ENCODE results near the gene HOXC13.

The HOXC13 gene

GRCh38 chr12:53939141-53940108 is 794 bp downstream of the HOXC13 start:
- no peaks in the 10 kb centered on the region for H3K9me3 ChIP-seq (ENCODE audit: control insufficient read depth, insufficient read depth, low read depth, low read length)
- CTCF ChIA-PET, result interaction anchor here (0.6 to 2.2 kb wide), 11 partner anchors 46 to 1225 kb away, joined by 3 to 7 read pairs (median 4); partner anchors contain the start of gene HOXC10
- peak overlapping the region; percentile 94 for H3K27ac ChIP-seq (ENCODE audit: extremely low read depth, low read depth, low read length)
- TF ChIP-seq ZIC2 (tag by site-specific recombination; IDR thresholded peaks at IDR 0.05) (peak; percentile 60), SP2 (tag by site-specific recombination; IDR thresholded peaks at IDR 0.05) (peak; percentile 54), GLIS1 (tag by site-specific recombination; IDR thresholded peaks at IDR 0.05) (peak; percentile 35), ZBTB20 (tag by site-specific recombination; IDR thresholded peaks at IDR 0.05) (peak; percentile 74; the same call in 1 of the 2 replicates), ZBTB8A (tag by site-specific recombination; IDR thresholded peaks at IDR 0.05) (peak; percentile 95), ZNF423 (tag by site-specific recombination; IDR thresholded peaks at IDR 0.05) (0 out of 2 replicates have a peak, but pooled peaks have one; percentile 31), ZSCAN5A (tag by site-specific recombination; IDR thresholded peaks at IDR 0.05) (0 out of 2 replicates have a peak, but pooled peaks have one; percentile 53), KLF10 (tag by site-specific recombination; IDR thresholded peaks at IDR 0.05) (peak; percentile 28; the same call in 1 of the 2 replicates), ZEB2 (tag by site-specific recombination; IDR thresholded peaks at IDR 0.05) (no peak; the same call in 1 of the 2 replicates), ZNF223 (tag by site-specific recombination; IDR thresholded peaks at IDR 0.05) (0 out of 2 replicates have a peak, but pooled peaks have one; percentile 50), ZBTB26 (tag by site-specific recombination; optimal IDR thresholded peaks at IDR 0.05) (peak; percentile 59), GLIS2 (tag by site-specific recombination; IDR thresholded peaks at IDR 0.05) (peak; percentile 58), CTCF (tag by site-specific recombination; IDR thresholded peaks at IDR 0.05) (peak; percentile 62; the same call in 1 of the 2 replicates), REPIN1 (tag by site-specific recombination; IDR thresholded peaks at IDR 0.05; ENCODE audit: low read depth) (no peak), ZBTB11 (tag by site-specific recombination; conservative IDR thresholded peaks at IDR 0.05; ENCODE audit: low read depth) (0 out of 2 replicates have a peak, but pooled peaks have one; percentile 5), ZNF335 (tag by site-specific recombination; conservative IDR thresholded peaks at IDR 0.05) (peak; percentile 94), ZNF324 (tag by site-specific recombination; IDR thresholded peaks at IDR 0.05) (no peak), ZNF221 (tag by site-specific recombination; IDR thresholded peaks at IDR 0.05; ENCODE audit: borderline replicate concordance) (no peak), ZNF660 (tag by site-specific recombination; IDR thresholded peaks at IDR 0.05) (0 out of 2 replicates have a peak, but pooled peaks have one; percentile 40), ZNF449 (tag by site-specific recombination; IDR thresholded peaks at IDR 0.05) (peak; percentile 80), ZNF777 (tag by site-specific recombination; IDR thresholded peaks at IDR 0.05; ENCODE audit: borderline replicate concordance) (peak; percentile 97), ZBTB6 (tag by site-specific recombination; IDR thresholded peaks at IDR 0.05) (0 out of 2 replicates have a peak, but pooled peaks have one; percentile 11), OSR2 (tag by site-specific recombination; IDR thresholded peaks at IDR 0.05) (peak; percentile 33; the same call in 1 of the 2 replicates)

More at GRCh38 chr12:53939141-53940108, 794 bp downstream of the HOXC13 start:
- Histone ChIP-seq H3K4me1 (ENCODE audit: control insufficient read depth, insufficient read depth, low read length) (peaks cover 6% of the 10 kb centered on the region; the same call in 1 of the 2 replicates), H3K4me3 (ENCODE audit: low read depth, low read length) (peak overlapping the region; percentile 63), H3K36me3 (ENCODE audit: control insufficient read depth in 2 of 2, insufficient read depth in 1 of 2, low read length in 2 of 2) (peaks cover 0 to 4% of the 10 kb centered on the region in 2 experiments; a peak in 1 of 3 replicates)
- POLR2A ChIA-PET, result interaction anchor here (0.7 to 2.0 kb wide), 10 partner anchors 14 to 559 kb away, joined by 3 to 8 read pairs (median 4); partner anchors contain the start of genes HOXC5, HOXC9, SMUG1 and SP1

Measured in HEK293 (cell line).